ENCODE measurements around the gene SMARCA2. TPM values are rescaled to one million over a fixed set of nuclear protein-coding genes. Genes with fewer than 3 reads are reported as not detected.

SMARCA2 gene
- total and polyA plus RNA-seq, 9 of the 15 experiments (the other 6 are each of a cell fraction or from before 2014, with no cell fraction given), result 8.0 to 34.8 (median 25.5) TPM

- no TSS peak for BruUV-seq (replicated peaks)
- in situ Hi-C loops (cut with MboI), result no loop called here
- ATAC-seq, result no peak
- TF ChIP-seq CHD4 (IDR thresholded peaks at IDR 0.05; ENCODE audit: insufficient read depth, insufficient replicate concordance, low read depth, low read length, poor library complexity, severe bottlenecking) (no peak), TEAD4 (IDR thresholded peaks at IDR 0.05; ENCODE audit: low read length) (no peak), TEAD4 (CRISPR knock-in tag; IDR thresholded peaks at IDR 0.05; ENCODE audit: borderline replicate concordance) (no peak), ZNF280A (IDR thresholded peaks at IDR 0.05; ENCODE audit: low read depth, partially characterized antibody) (no peak), NFXL1 (CRISPR knock-in tag; IDR thresholded peaks at IDR 0.05) (no peak), UBTF (IDR thresholded peaks at IDR 0.05; ENCODE audit: borderline replicate concordance in 1 of 2, low read depth in 2 of 2, low read length in 2 of 2) (no peak), NCOR1 (IDR thresholded peaks at IDR 0.05) (no peak), ZNF830 (CRISPR knock-in tag; IDR thresholded peaks at IDR 0.05) (no peak), NR1H2 (CRISPR knock-in tag; IDR thresholded peaks at IDR 0.05) (no peak), ZNF3 (CRISPR knock-in tag; IDR thresholded peaks at IDR 0.05) (no peak), L3MBTL2 (IDR thresholded peaks at IDR 0.05) (no peak), ZNF76 (CRISPR knock-in tag; IDR thresholded peaks at IDR 0.05; ENCODE audit: borderline replicate concordance) (no peak), PTRF (tag; IDR thresholded peaks at IDR 0.05) (no peak), ELF4 (CRISPR knock-in tag; IDR thresholded peaks at IDR 0.05) (no peak), ZNF778 (CRISPR knock-in tag; IDR thresholded peaks at IDR 0.05) (no peak), ZNF431 (CRISPR knock-in tag; IDR thresholded peaks at IDR 0.05) (no peak), ZNF586 (CRISPR knock-in tag; conservative IDR thresholded peaks at IDR 0.05) (no peak), RNF2 (IDR thresholded peaks at IDR 0.05) (no peak)
- Histone ChIP-seq H3K27ac (ENCODE audit: extremely low read depth, low read depth, low read length) (no peak overlapping the region), H3K4me1 (replicated peaks in 1 of 2; ENCODE audit: control insufficient read depth in 2 of 2, insufficient read depth in 2 of 2, low read length in 2 of 2) (no peaks in the 10 kb centered on the region), H3K9me1 (ENCODE audit: control insufficient read depth, insufficient read depth, low read length) (no peaks in the 10 kb centered on the region), H3K27me3 (ENCODE audit: control insufficient read depth in 2 of 2, insufficient read depth in 2 of 2, low read length in 2 of 2) (no peaks in the 10 kb centered on the region), H3K9ac (ENCODE audit: insufficient read depth in 1 of 2, low read depth in 2 of 2, low read length in 2 of 2) (no peak overlapping the region), H2AFZ (ENCODE audit: low read depth, low read length) (no peak overlapping the region), H3K79me2 (ENCODE audit: control insufficient read depth, insufficient read depth, low read length) (no peaks in the 10 kb centered on the region), H4K20me1 (replicated peaks; ENCODE audit: control insufficient read depth, insufficient read depth, low read length) (no peaks in the 10 kb centered on the region), H3K36me3 (ENCODE audit: control insufficient read depth, insufficient read depth, low read length) (peaks cover 54% of the 10 kb centered on the region; the same call in 2 of the 3 replicates), H3K4me3 (no peak overlapping the region), H3K4me2 (ENCODE audit: insufficient read depth, low read length) (no peak overlapping the region), H3K9me3 (replicated peaks; ENCODE audit: control insufficient read depth, insufficient read depth, low read depth, low read length) (no peaks in the 10 kb centered on the region)
- DNase-seq (ENCODE audit: extremely low read depth in 1 of 4, low spot score in 3 of 4), result no peak
- intact Hi-C loops (cut with micrococcal nuclease), result loop anchor here (10.0 kb wide), 2 partner anchors 71 to 141 kb away; partner anchors contain the start of gene SMARCA2
- no peak for FAIRE-seq
- ChIA-PET CTCF (ENCODE audit: low intra/inter-chr PET ratio) (no interaction called here), POLR2A (interaction anchor here (0.6 kb wide), 1 partner anchor 172 kb away, joined by 4 read pairs; no protein-coding TSS in a partner anchor)
- 94% methylated on average over 2 of the region's 6 CpGs for WGBS (ENCODE audit: insufficient coverage, low coverage, missing lambda C conversion rate)
Measured at GRCh38 chr9:2085716-2086115, 70.6 kb downstream of the SMARCA2 start.

Measured in K562 (cell line).